Hepatocyte (in vitro differentiated cells): Measurements from ENCODE around the gene DUOX2.

ENCODE experiments used
- CTCF ChIP-seq: fragments of 200-600 bp; sonication (generic); IDR thresholded peaks from 2 replicates; pipeline ENCODE4 v1.5.1; 2016; ENCODE audit warnings: antibody characterized with exemption, mild to moderate bottlenecking; ENCODE audit not compliant: poor library complexity
- EZH2 ChIP-seq: fragments of 200-600 bp; sonication (generic); IDR thresholded peaks from 2 replicates; pipeline ENCODE4 v1.6.1; 2016; ENCODE audit warnings: antibody characterized with exemption, mild to moderate bottlenecking, borderline replicate concordance

GRCh38 chr15:45113380-45113990, 487 bp downstream of the DUOX2 start:
- TF ChIP-seq CTCF (no peak), EZH2 (no peak)
